Ishikawa (cell line): ENCODE measurements around the gene GHRL.

Source experiments
- CEBPB ChIP-seq: IDR thresholded peaks from 2 replicates; pipeline ENCODE4 v1.6.1; 2012
- CREB1 ChIP-seq: IDR thresholded peaks from 2 replicates; pipeline ENCODE4 v1.6.1; 2012; ENCODE audit warnings: low read depth
- EGR1 ChIP-seq: IDR thresholded peaks from 2 replicates; pipeline ENCODE4 v1.6.1; 2012
- EP300 ChIP-seq: IDR thresholded peaks from 2 replicates; pipeline ENCODE4 v1.6.1; 2012; ENCODE audit warnings: borderline replicate concordance
- FOXM1 ChIP-seq: IDR thresholded peaks from 2 replicates; pipeline ENCODE4 v1.6.1; 2012; ENCODE audit warnings: low read depth, borderline replicate concordance
- MAX ChIP-seq: IDR thresholded peaks from 2 replicates; pipeline ENCODE4 v1.6.1; 2012
- NFIC ChIP-seq: IDR thresholded peaks from 2 replicates; pipeline ENCODE4 v1.6.1; 2012
- RAD21 ChIP-seq: IDR thresholded peaks from 2 replicates; pipeline ENCODE4 v1.6.1; 2012; ENCODE audit warnings: low read depth
- REST ChIP-seq: IDR thresholded peaks from 2 replicates; pipeline ENCODE4 v1.6.1; 2012; ENCODE audit warnings: low read depth, mild to moderate bottlenecking
- TAF1 ChIP-seq: IDR thresholded peaks from 2 replicates; pipeline ENCODE4 v1.6.1; 2012; ENCODE audit warnings: low read depth, mild to moderate bottlenecking
- TCF12 ChIP-seq: IDR thresholded peaks from 2 replicates; pipeline ENCODE4 v1.6.1; 2012; ENCODE audit warnings: low read depth
- USF1 ChIP-seq: IDR thresholded peaks from 2 replicates; pipeline ENCODE4 v1.6.1; 2012
- YY1 ChIP-seq: IDR thresholded peaks from 2 replicates; pipeline ENCODE4 v1.6.1; 2012; ENCODE audit warnings: low read depth
- ZBTB7A ChIP-seq: IDR thresholded peaks from 2 replicates; pipeline ENCODE4 v1.6.1; 2012; ENCODE audit warnings: low read depth

GRCh38 chr3:10277115-10277625 lies 15.6 kb downstream of the GHRL start:
- TF ChIP-seq EP300 (no peak), REST (no peak), MAX (no peak), RAD21 (no peak), ZBTB7A (no peak), NFIC (no peak), USF1 (no peak), FOXM1 (no peak), EGR1 (no peak), TAF1 (no peak), CEBPB (no peak), YY1 (no peak), TCF12 (no peak), CREB1 (no peak)
